B cell (primary cell): ENCODE results near the gene SPRY1. TPM values are rescaled to one million over a fixed set of nuclear protein-coding genes. Genes with fewer than 3 reads are reported as not detected.

ENCODE experiments used
- ATAC-seq: fragments of 200-7000 bp; cut with Tn5 transposase; one replicate; pipeline ENCODE4 v1.10.0; 2021; ENCODE audit warnings: low read depth, mild to moderate bottlenecking, moderate number of reproducible peaks, moderate library complexity
- CTCF ChIA-PET: fragments of 350-600 bp; sonication (Branson Sonifier 250); formaldehyde crosslinking; loops from one replicate; lab custom pipeline; 2021; ENCODE audit warnings: antibody characterized with exemption, inconsistent platforms; lab: Charles Lee
- POLR2A ChIA-PET: fragments of 350-600 bp; sonication (Branson Sonifier 250); formaldehyde crosslinking; loops from one replicate; lab custom pipeline; 2021; ENCODE audit warnings: antibody characterized with exemption; lab: Charles Lee
- DNase-seq: peaks from one replicate; pipeline ENCODE4 v3.0.0; 2013
- H2AFZ ChIP-seq: 2 replicates; pipeline ENCODE4 v1.6.1; 2012; ENCODE audit warnings: mild to moderate bottlenecking, low read depth, low read length; ENCODE audit not compliant: insufficient read depth, poor library complexity, severe bottlenecking
- H3K27ac ChIP-seq, 2 donors: 1 replicate in 1 of 2; 2 replicates in 1 of 2; pipeline ENCODE4 v1.5.1; 2012 to 2013; ENCODE audit warnings: low read length in 2 of 2, mild to moderate bottlenecking in 2 of 2, moderate library complexity in 1 of 2
- H3K27me3 ChIP-seq, 4 experiments: fragments of 200-600 bp in 1 of 4; sonication (generic) in 1 of 4; replicated peaks in 1 of 4; 1 replicate in 2 of 4; 2 replicates in 2 of 4; pipeline versions ENCODE4 v1.6.1 to v1.7.0; 2013 to 2016; ENCODE audit warnings: low read length in 3 of 4, mild to moderate bottlenecking in 2 of 4, mixed read lengths in 1 of 4, moderate library complexity in 1 of 4; ENCODE audit not compliant: insufficient read depth in 4 of 4, control insufficient read depth in 3 of 4; ENCODE audit errors: control extremely low read depth in 1 of 4
- H3K36me3 ChIP-seq, 2 experiments: replicated peaks in 1 of 2; 1 replicate in 1 of 2; 2 replicates in 1 of 2; pipeline versions ENCODE4 v1.6.1 to v1.7.1; 2013; ENCODE audit warnings: low read length in 1 of 2; ENCODE audit not compliant: insufficient read depth in 2 of 2, control insufficient read depth in 1 of 2; ENCODE audit errors: control extremely low read depth in 1 of 2, extremely low read depth in 1 of 2
- H3K4me1 ChIP-seq, 2 donors: fragments of 200-600 bp in 1 of 2; sonication (generic) in 1 of 2; 1 replicate in 1 of 2; 2 replicates in 1 of 2; pipeline versions ENCODE4 v1.5.1 to v1.6.1; 2013 to 2017; ENCODE audit warnings: low read length in 2 of 2; ENCODE audit not compliant: control insufficient read depth in 2 of 2, insufficient read depth in 2 of 2
- H3K4me2 ChIP-seq: replicated peaks from 2 replicates; pipeline ENCODE3; 2012; ENCODE audit warnings: mild to moderate bottlenecking, low read depth, low read length; ENCODE audit not compliant: poor library complexity, severe bottlenecking
- H3K4me3 ChIP-seq, 5 experiments: fragments of 200-600 bp in 1 of 5; sonication (generic) in 1 of 5; 1 replicate in 3 of 5; 2 replicates in 2 of 5; pipeline versions ENCODE4 v1.5.1 to v1.7.0; 2011 to 2016; ENCODE audit warnings: low read length in 4 of 5, mild to moderate bottlenecking in 4 of 5, low read depth in 2 of 5, control low read depth in 1 of 5, moderate library complexity in 1 of 5; ENCODE audit not compliant: insufficient read depth in 1 of 5; ENCODE audit errors: control extremely low read depth in 1 of 5, extremely low read depth in 1 of 5
- H3K79me2 ChIP-seq: fragments of 200-600 bp; sonication (generic); one replicate; pipeline ENCODE4 v1.6.0; 2016; ENCODE audit warnings: low read length; ENCODE audit not compliant: control insufficient read depth, insufficient read depth
- H3K9ac ChIP-seq: fragments of 200-600 bp; sonication (generic); 2 replicates; pipeline ENCODE4 v1.6.1; 2017; ENCODE audit warnings: mild to moderate bottlenecking, low read length, moderate library complexity
- H3K9me3 ChIP-seq, 3 donors: one replicate each; pipeline versions ENCODE4 v1.6.1 to v1.7.1; 2013; ENCODE audit warnings: low read length in 2 of 3; ENCODE audit not compliant: control insufficient read depth in 2 of 3, insufficient read depth in 1 of 3; ENCODE audit errors: control extremely low read depth in 1 of 3
- H4K20me1 ChIP-seq: 2 replicates; pipeline ENCODE4 v1.6.0; 2012; ENCODE audit warnings: mild to moderate bottlenecking, low read length; ENCODE audit not compliant: insufficient read depth, control insufficient read depth, poor library complexity, severe bottlenecking
- H3K27ac Mint-ChIP-seq: one replicate; pipeline ENCODE4 v1.8.0; 2021; ENCODE audit warnings: mixed read lengths
- H3K27me3 Mint-ChIP-seq: one replicate; pipeline ENCODE4 v1.8.0; 2021; ENCODE audit warnings: mixed read lengths
- H3K4me1 Mint-ChIP-seq: one replicate; pipeline ENCODE4 v1.8.0; 2021; ENCODE audit warnings: mixed read lengths
- H3K4me3 Mint-ChIP-seq: one replicate; pipeline ENCODE4 v1.8.0; 2021; ENCODE audit warnings: mixed read lengths
- H3K9me3 Mint-ChIP-seq: one replicate; pipeline ENCODE4 v1.8.0; 2022; ENCODE audit warnings: mixed read lengths; ENCODE audit not compliant: insufficient read depth
- EZH2 ChIP-seq: IDR thresholded peaks from 2 replicates; pipeline ENCODE4 v1.6.1; 2012; ENCODE audit warnings: borderline replicate concordance, low read depth, mild to moderate bottlenecking, moderate library complexity, low read length; ENCODE audit not compliant: insufficient read depth, poor library complexity, severe bottlenecking
- WGBS: methylation state at CpG from one replicate; pipeline ENCODE4 v1.1.5; 2013; ENCODE audit warnings: missing lambda C conversion rate; ENCODE audit not compliant: insufficient coverage; 5-methylcytosine and 5-hydroxymethylcytosine counted together
- intact Hi-C: fragments of 100-400 bp; cut with micrococcal nuclease; formaldehyde crosslinking; loops from one replicate; pipeline ENCODE4 v1.10.0; 2022
- polyA plus RNA-seq: library from polyadenylated mRNA; depleted of rRNA; stranded (reverse); fragments of >200 nt; gene quantifications from 2 replicates; pipeline ENCODE4 v1.2.3, GENCODE V29; 2012
- total RNA-seq, 2 donors: library from RNA; stranded (reverse); fragments of 120-200 nt in 1 of 2; gene quantifications; 1 replicate in 1 of 2; 2 replicates in 1 of 2; pipeline versions ENCODE4 v1.2.3 to v1.2.4, GENCODE V29; 2013 to 2022
- TF ChIP-seq, protein P1 (sequence below): fragments of 200-600 bp; IDR thresholded peaks from one replicate; pipeline ENCODE4 v1.8.0; 2022; ENCODE audit warnings: antibody characterized with exemption, mild to moderate bottlenecking

The SPRY1 gene
- total and polyA plus RNA-seq, 2 donors (not counting 1 experiment from before 2014, with no cell fraction given) = 4.7 to 6.9 TPM

DNA sequence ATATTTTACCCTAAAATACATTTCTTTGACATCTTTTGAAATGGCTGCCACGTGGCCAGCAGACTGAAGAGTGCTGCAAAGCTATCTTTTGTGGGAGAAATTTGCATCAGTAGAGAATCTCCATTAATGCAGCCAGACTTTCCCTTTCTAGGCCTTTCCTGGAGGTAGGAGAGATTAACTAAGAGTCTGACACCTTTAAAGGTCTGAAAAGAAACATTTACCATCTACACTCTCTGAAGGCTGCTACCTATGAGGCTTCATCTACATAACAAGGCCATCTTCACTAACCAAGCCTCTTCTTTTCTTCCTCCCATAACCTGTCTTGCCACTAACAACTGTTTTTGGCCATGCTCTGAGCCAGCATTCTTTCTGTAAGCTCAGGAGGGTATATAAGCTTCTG lies 17.8 kb upstream of the SPRY1 start:
- POLR2A ChIA-PET = no interaction called here
- Mint-ChIP-seq H3K27ac (no peak overlapping the region), H3K27me3 (peaks cover 27% of the 10 kb centered on the region), H3K9me3 (peaks cover 3% of the 10 kb centered on the region), H3K4me1 (no peaks in the 10 kb centered on the region), H3K4me3 (no peak overlapping the region)
- Histone ChIP-seq H3K27me3 (no peaks in the 10 kb centered on the region), H3K36me3 (no peaks in the 10 kb centered on the region), H3K4me1 (no peaks in the 10 kb centered on the region), H3K79me2 (no peaks in the 10 kb centered on the region), H3K4me2 (no peak overlapping the region), H3K4me3 (no peak overlapping the region), H3K27ac (no peak overlapping the region), H3K9ac (no peak overlapping the region), H3K9me3 (no peaks in the 10 kb centered on the region), H4K20me1 (no peaks in the 10 kb centered on the region), H2AFZ (no peak overlapping the region)
- DNase-seq (no peak), ATAC-seq (no peak)
- CTCF ChIA-PET = no interaction called here
- WGBS = no CpG with 5 or more reads among the region's 1 CpG
- intact Hi-C loops = no loop called here
- TF ChIP-seq, protein P1, sequence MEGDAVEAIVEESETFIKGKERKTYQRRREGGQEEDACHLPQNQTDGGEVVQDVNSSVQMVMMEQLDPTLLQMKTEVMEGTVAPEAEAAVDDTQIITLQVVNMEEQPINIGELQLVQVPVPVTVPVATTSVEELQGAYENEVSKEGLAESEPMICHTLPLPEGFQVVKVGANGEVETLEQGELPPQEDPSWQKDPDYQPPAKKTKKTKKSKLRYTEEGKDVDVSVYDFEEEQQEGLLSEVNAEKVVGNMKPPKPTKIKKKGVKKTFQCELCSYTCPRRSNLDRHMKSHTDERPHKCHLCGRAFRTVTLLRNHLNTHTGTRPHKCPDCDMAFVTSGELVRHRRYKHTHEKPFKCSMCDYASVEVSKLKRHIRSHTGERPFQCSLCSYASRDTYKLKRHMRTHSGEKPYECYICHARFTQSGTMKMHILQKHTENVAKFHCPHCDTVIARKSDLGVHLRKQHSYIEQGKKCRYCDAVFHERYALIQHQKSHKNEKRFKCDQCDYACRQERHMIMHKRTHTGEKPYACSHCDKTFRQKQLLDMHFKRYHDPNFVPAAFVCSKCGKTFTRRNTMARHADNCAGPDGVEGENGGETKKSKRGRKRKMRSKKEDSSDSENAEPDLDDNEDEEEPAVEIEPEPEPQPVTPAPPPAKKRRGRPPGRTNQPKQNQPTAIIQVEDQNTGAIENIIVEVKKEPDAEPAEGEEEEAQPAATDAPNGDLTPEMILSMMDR = no peak
- TF ChIP-seq EZH2 = no peak

DNA sequence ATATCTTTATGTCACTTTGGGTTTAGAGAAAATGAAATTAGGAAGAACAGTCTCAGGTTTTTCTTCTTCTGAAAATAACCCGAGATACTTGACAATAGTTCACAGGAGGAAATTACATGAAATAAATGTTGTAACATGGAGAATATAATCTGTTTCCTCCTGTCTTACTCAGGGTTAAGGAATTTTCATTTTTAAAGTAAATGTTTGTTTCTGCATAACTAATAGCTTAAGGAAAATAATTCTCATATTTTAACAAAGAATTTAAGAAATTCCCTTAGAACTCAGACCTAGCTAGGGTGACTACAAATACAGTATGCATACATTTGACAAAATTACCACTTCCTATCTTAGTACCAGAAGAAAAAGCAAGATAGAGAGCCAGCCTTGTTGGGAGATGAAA lies 17.2 kb upstream of the SPRY1 start:
- H3K27me3 Mint-ChIP-seq = peaks cover 27% of the 10 kb centered on the region
- H4K20me1 ChIP-seq = no peaks in the 10 kb centered on the region
- no peak overlapping the region for H3K27ac ChIP-seq
- no peak overlapping the region for H3K4me2 ChIP-seq
- no peak overlapping the region for H3K4me3 ChIP-seq
- ChIA-PET CTCF (no interaction called here), POLR2A (no interaction called here)
- no peak overlapping the region for H3K9ac ChIP-seq
- no peak overlapping the region for H2AFZ ChIP-seq
- H3K9me3 Mint-ChIP-seq = peaks cover 3% of the 10 kb centered on the region
- H3K36me3 ChIP-seq = no peaks in the 10 kb centered on the region
- no peaks in the 10 kb centered on the region for H3K79me2 ChIP-seq
- no peak for TF ChIP-seq EZH2
- TF ChIP-seq, protein P1 = no peak
- DNase-seq = no peak
- intact Hi-C loops = no loop called here
- no peaks in the 10 kb centered on the region for H3K27me3 ChIP-seq
- no peaks in the 10 kb centered on the region for H3K4me1 Mint-ChIP-seq
- H3K9me3 ChIP-seq = no peaks in the 10 kb centered on the region
- no CpG with 5 or more reads among the region's 1 CpG for WGBS
- H3K27ac Mint-ChIP-seq = no peak overlapping the region
- no peaks in the 10 kb centered on the region for H3K4me1 ChIP-seq
- ATAC-seq = no peak
- no peak overlapping the region for H3K4me3 Mint-ChIP-seq
